OCI-LY7 (cell line): ENCODE results near the gene ZCCHC3.

ENCODE experiments used
- EZH2phosphoT487 ChIP-seq: fragments of 200-600 bp; sonication (generic); IDR thresholded peaks from 2 replicates; pipeline ENCODE4 v1.6.1; 2018; ENCODE audit warnings: low read depth, borderline replicate concordance, mild to moderate bottlenecking, mixed run types, antibody characterized with exemption, low read length, moderate library complexity, mixed read lengths
- TF ChIP-seq, protein P1 (sequence below): fragments of 200-600 bp; sonication (generic); conservative IDR thresholded peaks from 2 replicates; pipeline ENCODE4 v1.5.1; 2014; ENCODE audit warnings: mild to moderate bottlenecking, antibody characterized with exemption, low read length, moderate library complexity, mixed read lengths

DNA sequence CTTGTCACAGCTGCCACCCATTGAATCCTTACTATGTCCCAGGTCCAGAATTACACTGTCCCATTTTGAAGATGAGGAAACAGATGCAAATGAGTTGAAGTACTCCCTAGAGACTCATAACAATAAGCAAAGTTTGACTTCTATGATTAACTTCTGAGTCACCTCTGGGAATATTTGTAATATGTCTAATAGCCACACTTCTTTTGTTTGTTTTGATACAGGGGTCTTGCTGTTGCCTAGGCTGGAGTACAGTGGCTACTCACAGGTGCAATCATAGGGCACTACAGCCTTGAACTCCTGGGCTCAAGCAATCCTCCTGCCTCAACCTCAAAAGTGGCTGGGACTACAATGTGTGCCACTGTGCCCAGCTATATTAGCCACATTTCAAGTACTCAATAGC is 16.6 kb downstream of the ZCCHC3 start:
- TF ChIP-seq, protein P1, sequence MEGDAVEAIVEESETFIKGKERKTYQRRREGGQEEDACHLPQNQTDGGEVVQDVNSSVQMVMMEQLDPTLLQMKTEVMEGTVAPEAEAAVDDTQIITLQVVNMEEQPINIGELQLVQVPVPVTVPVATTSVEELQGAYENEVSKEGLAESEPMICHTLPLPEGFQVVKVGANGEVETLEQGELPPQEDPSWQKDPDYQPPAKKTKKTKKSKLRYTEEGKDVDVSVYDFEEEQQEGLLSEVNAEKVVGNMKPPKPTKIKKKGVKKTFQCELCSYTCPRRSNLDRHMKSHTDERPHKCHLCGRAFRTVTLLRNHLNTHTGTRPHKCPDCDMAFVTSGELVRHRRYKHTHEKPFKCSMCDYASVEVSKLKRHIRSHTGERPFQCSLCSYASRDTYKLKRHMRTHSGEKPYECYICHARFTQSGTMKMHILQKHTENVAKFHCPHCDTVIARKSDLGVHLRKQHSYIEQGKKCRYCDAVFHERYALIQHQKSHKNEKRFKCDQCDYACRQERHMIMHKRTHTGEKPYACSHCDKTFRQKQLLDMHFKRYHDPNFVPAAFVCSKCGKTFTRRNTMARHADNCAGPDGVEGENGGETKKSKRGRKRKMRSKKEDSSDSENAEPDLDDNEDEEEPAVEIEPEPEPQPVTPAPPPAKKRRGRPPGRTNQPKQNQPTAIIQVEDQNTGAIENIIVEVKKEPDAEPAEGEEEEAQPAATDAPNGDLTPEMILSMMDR, result no peak
- no peak for TF ChIP-seq EZH2phosphoT487
